ENCODE data around the gene RCN2.
"Not testable (repeated sequence)": the region's sequence is repeated elsewhere in the genome, so short reads cannot be mapped to it uniquely, and the experiment has no call there.

The RCN2 gene

GRCh38 chr15:76942331-76942730 lies 10.8 kb downstream of the RCN2 start:
- peaks cover 36% of the 10 kb centered on the region for H3K36me3 Mint-ChIP-seq (ENCODE audit: insufficient read depth)
- H3K4me3 Mint-ChIP-seq, result no peak overlapping the region
- H3K27me3 Mint-ChIP-seq, result no peaks in the 10 kb centered on the region
- peaks cover 0 to 12% of the 10 kb centered on the region in 2 donors for H3K4me1 Mint-ChIP-seq (ENCODE audit: low read depth in 2 of 2)
- DNase-seq (no peak), ATAC-seq (replicated peaks) (no peak)
- H3K27ac Mint-ChIP-seq, result no peak overlapping the region
- H3K9me3 Mint-ChIP-seq, result no peaks in the 10 kb centered on the region

DNA sequence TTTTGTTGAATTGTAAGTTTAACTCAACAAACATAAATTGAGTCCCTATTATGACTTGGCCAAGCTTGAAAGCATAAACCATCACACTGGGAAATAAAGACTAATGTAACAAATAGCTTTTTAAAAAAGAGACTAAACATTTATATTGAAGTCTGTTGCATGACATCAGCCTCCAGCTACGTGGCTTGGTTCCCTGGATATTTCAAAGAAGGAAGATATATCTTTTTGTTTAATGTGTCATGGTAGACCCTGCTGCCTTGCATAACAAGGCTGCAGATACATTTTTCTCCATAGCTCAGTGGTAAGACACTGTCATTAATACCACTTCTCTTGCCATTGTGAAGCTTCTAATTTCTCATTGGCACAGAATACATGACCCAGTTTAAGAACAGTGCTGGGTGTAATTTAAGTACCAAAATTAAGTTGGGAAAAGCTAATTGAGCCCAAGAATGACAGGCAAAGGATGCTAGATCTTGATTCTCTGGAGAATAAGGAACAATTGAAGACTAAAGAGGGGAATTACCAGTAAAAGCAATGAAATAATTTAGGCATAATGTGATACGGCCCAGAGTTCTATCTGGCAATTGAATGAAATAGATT lies 14.0 kb downstream of the RCN2 start:
- Mint-ChIP-seq H3K27me3 (no peaks in the 10 kb centered on the region), H3K27ac (peak overlapping the region in 1 of 2 donors; percentile 45), H3K4me3 (no peak overlapping the region), H3K36me3 (ENCODE audit: insufficient read depth) (peaks cover 53% of the 10 kb centered on the region), H3K4me1 (ENCODE audit: low read depth in 2 of 2) (peaks cover 0 to 12% of the 10 kb centered on the region in 2 donors), H3K9me3 (no peaks in the 10 kb centered on the region)
- ATAC-seq (replicated peaks), result no peak
- DNase-seq, result no peak

DNA sequence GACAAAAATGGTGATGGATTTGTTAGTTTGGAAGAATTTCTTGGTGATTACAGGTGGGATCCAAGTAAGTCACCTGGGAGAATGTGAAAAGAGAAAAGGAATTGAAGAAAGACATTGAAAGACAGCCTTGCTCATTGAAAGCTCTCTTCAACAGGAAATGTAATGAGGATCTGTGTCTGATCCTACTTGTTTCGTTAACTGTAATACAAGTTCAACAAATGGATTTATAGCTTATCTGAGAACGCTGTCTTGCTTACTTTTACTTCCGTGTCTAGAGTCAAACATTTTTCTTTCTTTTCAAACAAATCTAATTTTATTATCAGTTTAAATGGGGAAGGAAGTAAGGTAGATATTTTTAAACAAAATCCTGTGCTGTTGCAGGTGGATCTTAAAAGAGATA lies 15.9 kb downstream of the RCN2 start:
- Mint-ChIP-seq H3K36me3 (ENCODE audit: insufficient read depth) (peaks cover 51% of the 10 kb centered on the region), H3K9me3 (no peaks in the 10 kb centered on the region), H3K4me1 (ENCODE audit: low read depth in 2 of 2) (peaks cover 0 to 12% of the 10 kb centered on the region in 2 donors), H3K4me3 (no peak overlapping the region), H3K27me3 (no peaks in the 10 kb centered on the region), H3K27ac (peak overlapping the region; percentile 9 to 13)
- DNase-seq, result no peak
- no peak for ATAC-seq (replicated peaks)

- DNase-seq, result no peak
- Mint-ChIP-seq H3K27me3 (no peaks in the 10 kb centered on the region), H3K36me3 (ENCODE audit: insufficient read depth) (peaks cover 35% of the 10 kb centered on the region), H3K4me1 (ENCODE audit: low read depth in 2 of 2) (no peaks in the 10 kb centered on the region), H3K4me3 (no peak overlapping the region), H3K9me3 (no peaks in the 10 kb centered on the region), H3K27ac (no peak overlapping the region)
- ATAC-seq (replicated peaks), result no peak
Measured at GRCh38 chr15:76951220-76951619, 19.7 kb downstream of the RCN2 start.

- no peak for ATAC-seq (replicated peaks)
- no peak for DNase-seq
Measured at GRCh38 chr15:76953913-76954312, 22.4 kb downstream of the RCN2 start.

GRCh38 chr15:76954744-76955143 lies 23.2 kb downstream of the RCN2 start:
- no peaks in the 10 kb centered on the region for H3K9me3 Mint-ChIP-seq
- ATAC-seq (replicated peaks) (no peak), DNase-seq (no peak)
- peaks cover 8% of the 10 kb centered on the region for H3K36me3 Mint-ChIP-seq (ENCODE audit: insufficient read depth)
- no peak overlapping the region for H3K27ac Mint-ChIP-seq
- H3K4me1 Mint-ChIP-seq (ENCODE audit: low read depth in 2 of 2), result no peaks in the 10 kb centered on the region
- H3K4me3 Mint-ChIP-seq, result no peak overlapping the region
- no peaks in the 10 kb centered on the region for H3K27me3 Mint-ChIP-seq

More at GRCh38 chr15:76953913-76954312, 22.4 kb downstream of the RCN2 start:
- H3K4me3 Mint-ChIP-seq, result no peak overlapping the region
- no peak overlapping the region for H3K27ac Mint-ChIP-seq
- no peaks in the 10 kb centered on the region for H3K4me1 Mint-ChIP-seq (ENCODE audit: low read depth in 2 of 2)
- no peaks in the 10 kb centered on the region for H3K27me3 Mint-ChIP-seq
- H3K36me3 Mint-ChIP-seq (ENCODE audit: insufficient read depth), result peaks cover 12% of the 10 kb centered on the region
- H3K9me3 Mint-ChIP-seq, result no peaks in the 10 kb centered on the region

- Mint-ChIP-seq H3K27ac (no peak overlapping the region), H3K4me3 (no peak overlapping the region), H3K36me3 (ENCODE audit: insufficient read depth) (no peaks in the 10 kb centered on the region), H3K9me3 (no peaks in the 10 kb centered on the region), H3K27me3 (peaks cover 15 to 35% of the 10 kb centered on the region in 2 donors), H3K4me1 (ENCODE audit: low read depth in 2 of 2) (peaks cover 0 to 1% of the 10 kb centered on the region in 2 donors)
- DNase-seq (no peak), ATAC-seq (replicated peaks) (no peak)
Measured at GRCh38 chr15:76961268-76962011, 29.9 kb downstream of the RCN2 start.

- H3K4me1 Mint-ChIP-seq (ENCODE audit: low read depth in 2 of 2), result peaks cover 0 to 1% of the 10 kb centered on the region in 2 donors
- H3K9me3 Mint-ChIP-seq, result no peaks in the 10 kb centered on the region
- DNase-seq, result no peak
- peaks cover 15 to 35% of the 10 kb centered on the region in 2 donors for H3K27me3 Mint-ChIP-seq
- ATAC-seq (replicated peaks), result no peak
- H3K4me3 Mint-ChIP-seq, result no peak overlapping the region
- no peaks in the 10 kb centered on the region for H3K36me3 Mint-ChIP-seq (ENCODE audit: insufficient read depth)
- H3K27ac Mint-ChIP-seq, result no peak overlapping the region
Measured at GRCh38 chr15:76962337-76963013, 30.9 kb downstream of the RCN2 start.

DNA sequence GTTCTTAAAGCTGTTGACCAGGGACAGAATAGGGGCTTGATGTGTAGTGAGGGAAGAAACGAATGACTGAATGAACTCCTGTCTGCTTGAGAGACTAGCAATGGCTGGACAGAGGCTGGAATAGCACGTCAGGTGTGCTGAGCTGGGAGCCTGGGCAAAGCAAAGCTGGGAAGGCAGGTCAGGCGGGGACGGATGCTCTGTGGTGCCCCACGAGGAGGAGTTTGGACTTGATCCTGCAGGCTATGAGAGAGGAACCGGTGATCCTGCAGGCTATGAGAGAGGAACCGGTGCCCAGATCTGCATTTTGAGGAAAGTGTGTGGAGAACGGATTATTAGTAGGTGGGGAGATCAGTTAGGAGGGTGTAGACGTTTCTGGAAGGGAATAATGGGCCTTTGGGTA lies 32.0 kb downstream of the RCN2 start:
- Mint-ChIP-seq H3K9me3 (no peaks in the 10 kb centered on the region), H3K4me3 (no peak overlapping the region), H3K36me3 (ENCODE audit: insufficient read depth) (no peaks in the 10 kb centered on the region), H3K27ac (no peak overlapping the region), H3K4me1 (ENCODE audit: low read depth in 2 of 2) (peaks cover 0 to 1% of the 10 kb centered on the region in 2 donors), H3K27me3 (peaks cover 15 to 35% of the 10 kb centered on the region in 2 donors)
- no peak for DNase-seq
- no peak for ATAC-seq (replicated peaks)

GRCh38 chr15:76964157-76964556 lies 32.6 kb downstream of the RCN2 start:
- peaks cover 0 to 1% of the 10 kb centered on the region in 2 donors for H3K4me1 Mint-ChIP-seq (ENCODE audit: low read depth in 2 of 2)
- DNase-seq, result no peak
- H3K36me3 Mint-ChIP-seq (ENCODE audit: insufficient read depth), result no peaks in the 10 kb centered on the region
- H3K9me3 Mint-ChIP-seq, result no peaks in the 10 kb centered on the region
- no peak overlapping the region for H3K27ac Mint-ChIP-seq
- no peak for ATAC-seq (replicated peaks)
- peaks cover 15 to 35% of the 10 kb centered on the region in 2 donors for H3K27me3 Mint-ChIP-seq
- no peak overlapping the region for H3K4me3 Mint-ChIP-seq

DNA sequence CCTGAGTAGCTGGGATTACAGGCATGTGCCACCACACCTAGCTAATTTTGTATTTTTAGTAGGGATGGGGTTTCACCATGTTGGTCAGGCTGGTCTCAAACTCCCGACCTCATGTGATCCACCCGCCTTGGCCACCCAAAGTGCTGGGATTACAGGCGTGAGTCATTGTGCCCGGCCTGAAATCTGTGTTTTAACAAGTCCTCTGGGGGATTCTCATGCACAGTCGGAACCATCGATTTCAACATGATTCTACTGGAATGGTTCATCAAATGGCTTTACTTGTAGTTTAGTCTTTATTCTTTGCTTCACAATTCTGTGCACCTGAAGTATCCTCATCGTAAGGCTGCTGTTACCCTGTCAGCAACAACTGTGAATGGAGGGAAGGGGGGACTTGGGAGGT lies 34.5 kb downstream of the RCN2 start:
- not testable (repeated sequence) for DNase-seq; ATAC-seq (replicated peaks); H3K36me3 Mint-ChIP-seq (ENCODE audit: insufficient read depth); H3K4me3 Mint-ChIP-seq; H3K9me3 Mint-ChIP-seq; H3K4me1 Mint-ChIP-seq (ENCODE audit: low read depth in 2 of 2); H3K27ac Mint-ChIP-seq
- peaks cover 15 to 35% of the 10 kb centered on the region in 2 donors for H3K27me3 Mint-ChIP-seq

- Mint-ChIP-seq H3K36me3 (ENCODE audit: insufficient read depth) (no peaks in the 10 kb centered on the region), H3K4me3 (no peak overlapping the region), H3K9me3 (no peaks in the 10 kb centered on the region), H3K27me3 (peaks cover 15 to 30% of the 10 kb centered on the region in 2 donors), H3K4me1 (ENCODE audit: low read depth in 2 of 2) (peaks cover 0 to 1% of the 10 kb centered on the region in 2 donors), H3K27ac (no peak overlapping the region)
- no peak for ATAC-seq (replicated peaks)
- no peak for DNase-seq
Measured at GRCh38 chr15:76967067-76967466, 35.5 kb downstream of the RCN2 start.

DNA sequence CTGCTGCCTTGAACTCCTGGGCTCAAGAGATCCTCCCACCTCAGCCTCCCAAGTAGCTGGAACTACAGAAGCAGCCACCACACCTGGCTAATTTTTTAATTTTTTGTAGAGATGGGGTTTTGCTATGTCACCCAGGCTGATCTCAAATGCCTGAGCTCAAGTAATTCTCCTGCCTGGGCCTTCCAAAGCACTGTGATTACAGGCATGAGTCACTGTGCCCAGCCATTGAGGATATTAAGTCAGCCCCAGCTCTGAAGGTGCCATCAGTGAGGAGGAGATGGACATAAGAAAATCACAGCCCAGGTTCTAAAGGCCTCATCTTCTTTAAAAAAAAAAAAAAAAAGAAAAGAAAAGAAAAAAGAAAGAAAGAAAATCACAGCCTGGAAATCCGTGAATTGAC lies 36.8 kb downstream of the RCN2 start:
- H3K27me3 Mint-ChIP-seq, result peaks cover 6 to 18% of the 10 kb centered on the region in 2 donors
- H3K9me3 Mint-ChIP-seq, result no peaks in the 10 kb centered on the region
- H3K4me1 Mint-ChIP-seq (ENCODE audit: low read depth in 2 of 2), result peaks cover 0 to 2% of the 10 kb centered on the region in 2 donors
- no peaks in the 10 kb centered on the region for H3K36me3 Mint-ChIP-seq (ENCODE audit: insufficient read depth)
- H3K4me3 Mint-ChIP-seq, result no peak overlapping the region
- no peak for ATAC-seq (replicated peaks)
- H3K27ac Mint-ChIP-seq, result no peak overlapping the region
- no peak for DNase-seq

All from effector memory CD8-positive, alpha-beta T cell (primary cell).